GM21717 (cell line): ENCODE results near the gene MMP20.

Experiments used
- ATAC-seq: cut with Tn5 transposase; IDR thresholded peaks from one replicate; pipeline ENCODE4 v1.9.1; 2021; ENCODE audit warnings: mild to moderate bottlenecking, moderate library complexity; ENCODE audit not compliant: unreplicated experiment

Gene MMP20

GRCh38 chr11:102592634-102593581, 32.2 kb downstream of the MMP20 start:
- no peak for ATAC-seq

DNA sequence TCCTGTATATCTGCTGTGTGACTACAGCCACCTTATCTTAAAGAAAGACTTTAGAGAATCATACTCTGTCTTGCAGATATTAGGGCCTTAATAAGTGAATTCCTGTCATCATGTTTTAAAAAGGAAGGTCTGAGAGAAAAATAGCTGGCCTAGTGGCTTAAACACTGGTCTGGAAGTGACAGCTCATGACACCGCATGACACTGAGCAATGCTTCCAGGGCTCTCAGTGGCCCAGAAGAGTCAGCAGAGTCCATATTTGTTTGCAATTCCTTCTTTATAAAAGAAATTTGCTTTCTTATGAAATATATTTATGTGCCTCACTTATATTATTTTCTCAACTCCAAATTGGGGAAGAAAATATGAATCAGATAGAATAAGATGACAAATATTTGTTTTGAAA, 33.0 kb downstream of the MMP20 start:
- ATAC-seq: no peak

DNA sequence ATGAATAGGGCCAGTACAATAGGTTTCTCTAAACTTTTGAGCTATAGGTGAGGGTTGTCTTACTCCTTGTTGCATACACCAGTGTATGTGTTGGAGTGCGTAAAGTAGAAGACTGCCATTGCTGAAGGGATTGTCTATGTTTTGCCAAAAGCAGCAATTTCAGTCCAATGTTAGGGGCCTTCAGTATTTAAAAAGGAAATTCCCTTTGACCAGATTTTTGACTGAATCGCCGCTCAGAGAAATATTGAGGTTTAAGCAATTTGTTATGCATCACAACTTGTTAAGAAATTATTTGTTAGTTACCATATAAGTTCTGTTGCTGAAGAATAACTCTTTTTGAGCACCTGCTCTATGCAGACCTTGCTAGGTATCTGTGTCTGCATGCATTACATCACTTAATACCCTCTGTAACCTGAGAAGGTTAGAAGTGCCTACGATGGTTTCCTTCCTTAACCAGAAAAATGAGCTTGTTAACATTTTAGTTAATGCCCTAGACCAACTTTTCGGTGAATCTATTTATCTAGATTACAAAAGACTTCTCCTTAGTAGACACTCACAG, 33.9 kb downstream of the MMP20 start:
- no peak for ATAC-seq

DNA sequence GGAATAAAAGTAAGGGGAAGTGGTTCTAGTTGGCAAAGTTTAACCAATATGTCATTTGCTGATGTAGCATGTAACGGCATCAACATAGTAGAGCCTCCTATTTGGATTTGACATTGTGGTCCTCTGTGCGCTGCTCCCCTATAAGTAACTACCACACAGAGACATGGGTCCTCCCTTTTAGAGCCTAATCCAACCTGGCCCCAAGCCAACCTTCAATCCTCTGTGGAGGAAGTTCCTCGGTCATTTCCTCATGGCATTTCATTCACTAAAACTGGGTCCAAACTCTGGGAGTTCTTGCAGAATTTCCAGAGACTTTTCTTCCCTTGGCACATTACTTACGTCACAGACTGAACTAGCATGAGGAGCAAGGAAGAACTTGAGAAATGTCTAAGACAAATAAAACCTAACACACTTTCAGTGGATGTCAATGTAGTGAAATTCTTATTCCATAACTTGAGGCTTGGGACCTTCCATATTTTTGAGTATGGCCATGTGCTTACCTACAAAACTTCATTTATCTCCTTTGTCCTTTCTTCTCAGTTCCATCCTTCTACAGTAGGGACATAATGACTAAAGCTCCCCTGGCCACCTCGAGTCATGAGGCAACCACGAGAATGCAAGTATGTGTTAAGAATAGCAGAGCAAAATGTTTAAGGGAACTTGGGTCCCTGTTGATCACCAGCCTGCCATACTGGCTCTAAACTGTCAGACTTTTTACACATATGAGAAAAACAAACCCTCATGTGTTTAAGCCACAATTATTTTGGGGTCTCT, 34.7 kb downstream of the MMP20 start:
- no peak for ATAC-seq

DNA sequence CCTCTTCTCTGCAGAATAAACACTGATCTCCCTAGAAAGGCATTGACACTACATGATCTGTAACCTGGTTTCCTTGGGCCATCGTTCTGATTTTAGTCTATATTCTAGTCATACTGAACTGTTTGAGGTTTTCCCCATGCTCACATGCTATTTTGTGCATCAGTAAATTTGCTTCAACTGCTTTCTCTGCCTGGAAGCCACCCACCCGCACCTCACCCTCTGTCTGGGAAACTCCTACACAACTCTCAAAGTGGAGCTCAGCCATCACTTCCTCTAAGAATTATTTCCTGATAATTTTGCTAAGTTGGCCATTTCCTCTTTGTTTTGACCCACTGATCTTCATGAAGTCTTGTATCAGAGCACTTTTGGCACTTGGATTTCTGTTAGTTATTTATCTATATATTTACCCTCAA, 36.1 kb downstream of the MMP20 start:
- peak; percentile 70 for ATAC-seq

DNA sequence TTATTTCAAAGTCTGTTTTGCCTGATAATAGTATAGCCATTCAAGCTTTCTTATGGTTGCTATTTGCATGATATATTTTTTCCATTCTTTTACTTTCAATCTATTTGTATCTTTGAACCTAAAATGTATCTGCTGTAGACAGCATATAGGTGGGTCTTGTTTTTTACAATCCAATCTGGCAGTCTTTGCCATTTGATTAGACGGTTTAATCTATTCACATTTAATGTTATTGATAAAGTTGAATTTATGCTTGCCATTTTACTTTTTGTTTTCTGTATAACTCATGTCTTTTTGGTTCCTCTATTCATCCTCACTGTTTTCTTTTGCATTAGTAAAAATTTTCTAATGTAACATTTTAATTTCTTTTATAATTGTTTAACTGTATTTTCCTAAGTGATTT, 37.4 kb downstream of the MMP20 start:
- ATAC-seq: no peak

- no peak for ATAC-seq
These were observed 41.8 kb downstream of the MMP20 start for GRCh38 chr11:102583141-102583873.

GRCh38 chr11:102582140-102582539, 43.0 kb downstream of the MMP20 start:
- ATAC-seq: no peak

GRCh38 chr11:102581066-102581465, 44.1 kb downstream of the MMP20 start:
- no peak for ATAC-seq

DNA sequence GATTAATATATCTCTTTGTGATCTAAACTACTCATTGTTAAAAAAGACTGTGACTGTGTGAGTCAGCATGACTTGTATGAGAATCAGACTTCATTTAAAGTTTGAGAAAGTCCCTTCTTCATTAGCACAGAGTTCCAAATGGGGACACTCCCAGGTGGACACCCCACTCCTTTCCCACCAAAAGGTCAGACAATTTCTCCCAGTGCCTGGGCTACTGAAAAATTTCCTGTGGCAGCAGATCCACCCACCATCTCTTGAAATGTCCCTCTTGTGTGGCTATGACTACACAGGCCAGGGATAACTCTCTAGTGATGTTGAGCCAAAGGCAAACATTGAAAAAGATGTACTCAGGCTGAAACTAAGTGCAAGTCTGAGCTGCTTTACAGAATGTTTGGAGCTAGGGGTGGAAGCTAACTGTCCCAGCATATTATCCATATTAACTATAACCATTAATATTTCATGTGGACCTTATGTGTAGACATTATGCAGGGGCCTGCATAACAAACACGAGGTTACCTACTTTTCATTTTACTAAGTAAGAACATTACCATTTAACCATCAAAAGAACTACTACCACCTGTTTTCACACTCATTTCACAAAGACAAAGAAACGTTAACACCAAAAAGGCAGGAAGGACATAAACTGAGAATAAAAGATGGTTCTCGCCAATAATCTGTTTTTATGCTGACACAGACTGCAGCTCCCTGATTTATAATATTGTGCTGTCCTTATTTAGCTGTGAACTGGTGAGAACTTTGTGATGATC, 44.8 kb downstream of the MMP20 start:
- ATAC-seq: peak; percentile 62

DNA sequence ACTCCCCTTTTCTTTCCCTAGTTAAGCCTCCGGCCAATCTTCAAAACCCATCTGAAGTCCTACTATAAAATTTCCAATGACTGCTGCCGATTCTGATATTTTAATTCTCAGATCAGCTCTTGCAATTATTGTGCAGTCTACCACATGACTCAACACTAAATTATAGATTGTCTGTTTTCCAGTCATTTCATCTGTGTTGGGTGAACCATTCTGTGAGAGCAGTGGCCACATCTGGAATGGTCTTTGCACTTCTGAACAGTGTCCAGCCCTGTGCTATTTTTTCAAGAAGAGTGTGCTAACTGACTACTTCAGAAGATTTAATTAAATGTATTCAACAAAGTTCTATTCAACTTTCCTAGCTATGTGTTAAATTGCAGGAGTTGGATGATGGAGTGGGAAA, 47.4 kb downstream of the MMP20 start:
- no peak for ATAC-seq

- no peak for ATAC-seq
These were observed 48.0 kb downstream of the MMP20 start for GRCh38 chr11:102577182-102577581.

GRCh38 chr11:102576350-102576749, 48.8 kb downstream of the MMP20 start:
- no peak for ATAC-seq

DNA sequence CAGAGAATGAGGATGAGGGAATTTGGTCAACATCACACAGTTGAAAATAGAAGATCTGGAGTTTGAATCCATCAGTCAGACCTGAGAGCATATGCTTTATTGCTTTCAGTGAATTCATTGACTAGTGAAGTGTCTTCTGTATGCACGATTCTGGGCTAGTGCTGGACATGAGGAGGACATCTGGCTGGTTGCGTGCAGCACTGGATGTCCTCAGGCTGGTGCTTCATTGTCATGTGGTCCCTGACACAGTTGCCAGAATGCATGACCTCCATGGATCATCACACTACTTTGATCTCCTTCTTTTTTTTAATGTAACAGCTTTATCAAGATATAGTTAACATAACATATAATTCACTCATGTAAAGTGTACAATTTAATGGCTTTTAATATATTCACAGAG, 50.1 kb downstream of the MMP20 start:
- ATAC-seq: no peak

- ATAC-seq: no peak
These were observed 51.3 kb downstream of the MMP20 start for GRCh38 chr11:102573851-102574250.

DNA sequence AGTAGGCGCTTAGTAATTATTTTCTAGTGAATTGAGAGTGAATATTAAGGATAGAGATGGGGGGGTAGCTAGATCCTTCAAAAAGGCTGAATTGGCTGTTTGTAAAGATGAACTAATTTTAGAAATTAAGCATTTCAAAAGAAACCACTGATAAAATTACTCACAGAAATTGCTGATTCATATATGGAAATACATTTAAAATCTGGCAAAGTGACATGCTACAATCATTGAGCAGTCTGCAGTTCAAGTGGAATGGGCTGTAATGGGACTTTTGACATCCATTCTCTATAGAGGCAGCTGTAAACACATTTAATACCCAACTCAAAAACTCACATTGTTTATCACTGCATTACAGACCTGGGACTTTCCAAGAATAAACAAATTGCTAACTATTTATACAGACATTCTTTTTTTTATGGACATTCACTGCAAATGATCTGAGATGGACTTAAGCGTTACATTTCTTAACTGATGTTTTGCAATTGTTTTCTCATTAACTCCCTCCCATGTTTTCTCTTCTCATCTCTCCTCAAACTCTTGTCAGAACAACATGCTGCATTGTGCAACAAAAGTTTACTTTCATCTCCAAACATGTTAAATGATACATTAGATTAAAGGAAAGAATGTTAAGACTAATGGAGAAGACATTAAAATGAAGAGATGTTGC, 52.4 kb downstream of the MMP20 start:
- no peak for ATAC-seq

DNA sequence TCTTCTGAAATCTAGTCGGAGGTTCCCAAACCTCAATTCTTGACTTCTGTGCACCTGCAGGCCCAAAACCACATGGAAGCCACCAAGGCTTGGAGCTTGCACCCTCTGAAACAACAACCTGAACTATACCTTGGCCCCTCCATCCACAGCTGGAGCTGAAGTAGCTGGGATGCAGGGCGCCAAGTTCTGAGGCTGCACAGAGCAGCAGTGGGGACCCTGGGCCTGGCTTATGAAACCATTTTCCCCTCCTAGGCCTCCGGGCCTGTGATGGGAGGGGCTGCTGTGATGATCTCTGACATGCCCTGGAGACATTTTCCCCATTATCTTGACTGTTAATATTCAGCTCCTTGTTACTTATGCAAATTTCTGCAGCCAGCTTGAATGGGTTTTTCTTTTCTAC, 56.3 kb downstream of the MMP20 start:
- ATAC-seq: no peak

DNA sequence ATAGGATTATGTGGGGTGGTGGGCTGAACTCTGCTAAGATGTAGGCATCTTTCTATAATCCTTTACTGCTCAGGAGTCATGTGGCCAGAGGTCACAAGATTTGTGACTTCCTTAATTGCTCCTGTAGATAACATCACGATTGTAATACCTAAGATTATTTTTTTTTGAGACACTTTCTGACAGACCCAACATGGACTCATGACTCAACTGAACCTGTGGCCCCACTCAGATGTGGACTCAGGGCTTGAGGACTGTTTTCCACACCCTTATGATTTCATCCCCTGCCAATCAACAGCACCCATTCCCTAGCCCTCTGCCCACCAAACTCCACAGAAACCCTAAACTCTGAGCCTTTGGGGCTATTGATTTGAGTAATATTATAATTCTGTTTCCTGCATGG, 59.0 kb downstream of the MMP20 start:
- ATAC-seq: no peak

GRCh38 chr11:102564110-102564509, 61.0 kb downstream of the MMP20 start:
- peak; percentile 74 for ATAC-seq

DNA sequence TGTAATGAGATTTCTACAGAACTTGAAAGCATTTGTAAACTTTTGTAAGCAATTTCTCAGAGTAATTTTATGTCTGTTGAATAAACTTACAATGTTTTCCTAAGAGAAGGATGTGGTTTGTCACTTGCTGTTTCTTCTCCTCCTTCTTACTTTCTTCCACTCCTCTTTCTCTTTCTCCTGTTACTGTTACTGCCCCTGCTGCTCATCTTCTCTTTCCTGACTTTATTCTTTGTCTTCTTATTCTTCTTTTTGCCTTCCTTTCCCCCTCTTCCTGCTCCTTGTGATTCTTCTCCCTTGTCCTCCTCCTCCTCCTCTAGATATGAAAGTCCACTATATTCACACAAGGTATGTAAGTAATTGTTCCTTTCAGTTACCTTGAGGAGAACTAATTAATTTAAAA, 63.5 kb downstream of the MMP20 start:
- ATAC-seq: no peak
